SKM-1 treated with dmso at 0.1 percent for 144 hours (cell line): ENCODE data around the gene NTSR1.
"Not testable (repeated sequence)": the region's sequence is repeated elsewhere in the genome, so short reads cannot be mapped to it uniquely, and the experiment has no call there.

ENCODE experiments used
- DNase-seq: peaks from one replicate; lab custom pipeline; 2025; ENCODE audit not compliant: unreplicated experiment; lab: John Stamatoyannopoulos, UW

The NTSR1 gene

GRCh38 chr20:62674370-62674769 lies 34.3 kb upstream of the NTSR1 start:
- no peak for DNase-seq

- DNase-seq: peak; percentile 80
Measured at GRCh38 chr20:62675156-62675876, 33.3 kb upstream of the NTSR1 start.

- DNase-seq: no peak
Measured at GRCh38 chr20:62675877-62676260, 32.8 kb upstream of the NTSR1 start.

- peak; percentile 24 for DNase-seq
Measured at GRCh38 chr20:62676976-62677375, 31.7 kb upstream of the NTSR1 start.

- no peak for DNase-seq
Measured at GRCh38 chr20:62677678-62678077, 31.0 kb upstream of the NTSR1 start.

GRCh38 chr20:62678553-62678952 lies 30.1 kb upstream of the NTSR1 start:
- peak; percentile 92 for DNase-seq

- no peak for DNase-seq
Measured at GRCh38 chr20:62679978-62680589, 28.6 kb upstream of the NTSR1 start.

GRCh38 chr20:62682912-62683517 lies 25.6 kb upstream of the NTSR1 start:
- DNase-seq: no peak

- DNase-seq: not testable (repeated sequence)
Measured at GRCh38 chr20:62683660-62684322, 24.8 kb upstream of the NTSR1 start.

GRCh38 chr20:62684981-62685380 lies 23.7 kb upstream of the NTSR1 start:
- no peak for DNase-seq

- DNase-seq: peak; percentile 83
Measured at GRCh38 chr20:62685781-62686555, 22.7 kb upstream of the NTSR1 start.

- no peak for DNase-seq
Measured at GRCh38 chr20:62686869-62687830, 21.5 kb upstream of the NTSR1 start.

- no peak for DNase-seq
Measured at GRCh38 chr20:62688083-62688482, 20.6 kb upstream of the NTSR1 start.

GRCh38 chr20:62688855-62689460 lies 19.7 kb upstream of the NTSR1 start:
- DNase-seq: no peak

- DNase-seq: no peak
Measured at GRCh38 chr20:62689861-62690260, 18.8 kb upstream of the NTSR1 start.

- DNase-seq: no peak
Measured at GRCh38 chr20:62690261-62690820, 18.3 kb upstream of the NTSR1 start.

- DNase-seq: no peak
Measured at GRCh38 chr20:62691487-62691886, 17.1 kb upstream of the NTSR1 start.

GRCh38 chr20:62692176-62692575 lies 16.5 kb upstream of the NTSR1 start:
- no peak for DNase-seq

GRCh38 chr20:62692801-62693523 lies 15.7 kb upstream of the NTSR1 start:
- DNase-seq: no peak
